H1 (cell line): ENCODE results near the gene ARHGAP28.

Experiments used
- CBX5 ChIP-seq: fragments of 300-800, 300-1000 bp; sonication (generic); IDR thresholded peaks from 2 replicates; pipeline ENCODE4 v1.7.1; 2016; ENCODE audit warnings: antibody characterized with exemption, low read length, low read depth
- CREB1 ChIP-seq: IDR thresholded peaks from 2 replicates; pipeline ENCODE4 v1.6.1; 2012; ENCODE audit warnings: inconsistent platforms
- POLR2A ChIP-seq, 2 experiments: IDR thresholded peaks; 1 replicate in 1 of 2; 2 replicates in 1 of 2; pipeline ENCODE4 v1.6.1; 2011; ENCODE audit warnings: low read depth in 2 of 2, low read length in 2 of 2, mild to moderate bottlenecking in 2 of 2; ENCODE audit errors: control extremely low read depth in 1 of 2
- RNF2 ChIP-seq: fragments of 200-900, 300-1000 bp; sonication (generic); IDR thresholded peaks from 2 replicates; pipeline ENCODE4 v1.7.1; 2016; ENCODE audit warnings: borderline replicate concordance, low read depth, mild to moderate bottlenecking, antibody characterized with exemption, low read length; ENCODE audit not compliant: poor library complexity, severe bottlenecking; ENCODE audit errors: missing control alignments
- TAF1 ChIP-seq: IDR thresholded peaks from 2 replicates; pipeline ENCODE4 v1.6.1; 2011; ENCODE audit warnings: mild to moderate bottlenecking, low read depth, low read length
- TF ChIP-seq, protein P1 (sequence below), 3 experiments: IDR thresholded peaks; 1 replicate in 2 of 3; 2 replicates in 1 of 3; pipeline versions ENCODE4 v1.5.1 to v1.6.1; 2011; ENCODE audit warnings: low read length in 3 of 3, mild to moderate bottlenecking in 3 of 3, inconsistent platforms in 2 of 3, low read depth in 1 of 3, moderate library complexity in 1 of 3; ENCODE audit not compliant: insufficient read depth in 1 of 3; ENCODE audit errors: control extremely low read depth in 1 of 3

DNA sequence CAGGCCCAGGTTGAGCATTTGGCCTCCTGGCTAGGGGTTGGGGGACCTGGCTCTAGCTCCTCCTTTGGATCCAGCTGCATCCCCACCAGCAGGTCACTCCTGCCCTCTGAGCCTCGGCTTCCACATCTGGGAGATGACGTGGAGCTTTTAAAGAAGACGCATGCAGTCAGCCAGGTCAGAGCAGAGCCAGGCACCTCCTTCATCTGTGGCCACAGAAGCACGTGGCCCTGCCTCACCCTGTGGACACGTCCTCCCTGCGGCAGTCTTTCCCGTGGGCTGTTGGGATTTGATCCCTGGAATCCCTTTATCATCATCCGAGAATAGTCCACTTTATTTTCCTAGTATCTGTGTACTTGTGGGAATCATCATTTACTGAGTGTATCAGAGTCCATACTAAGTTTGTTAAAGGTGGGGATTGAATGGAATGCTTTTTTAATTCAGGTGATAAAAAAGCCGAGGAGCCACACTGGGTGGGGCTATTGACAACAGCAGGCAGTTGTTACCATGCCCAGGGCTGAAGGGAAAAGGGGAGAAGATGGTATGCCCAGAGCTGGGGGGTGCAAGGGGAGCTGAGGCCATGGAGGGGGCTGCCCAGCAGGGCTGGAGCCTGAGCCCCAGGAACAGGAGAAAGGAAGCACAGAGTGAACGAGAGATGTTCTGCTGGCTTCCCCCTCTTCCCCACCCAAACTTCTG is 218.0 kb downstream of the ARHGAP28 start:
- TF ChIP-seq CBX5 (no peak), POLR2A (IDR thresholded peaks at IDR 0.05; ENCODE audit: control extremely low read depth in 1 of 2, low read depth in 2 of 2, low read length in 2 of 2) (no peak), RNF2 (no peak), CREB1 (no peak), TAF1 (no peak)
- TF ChIP-seq, protein P1, sequence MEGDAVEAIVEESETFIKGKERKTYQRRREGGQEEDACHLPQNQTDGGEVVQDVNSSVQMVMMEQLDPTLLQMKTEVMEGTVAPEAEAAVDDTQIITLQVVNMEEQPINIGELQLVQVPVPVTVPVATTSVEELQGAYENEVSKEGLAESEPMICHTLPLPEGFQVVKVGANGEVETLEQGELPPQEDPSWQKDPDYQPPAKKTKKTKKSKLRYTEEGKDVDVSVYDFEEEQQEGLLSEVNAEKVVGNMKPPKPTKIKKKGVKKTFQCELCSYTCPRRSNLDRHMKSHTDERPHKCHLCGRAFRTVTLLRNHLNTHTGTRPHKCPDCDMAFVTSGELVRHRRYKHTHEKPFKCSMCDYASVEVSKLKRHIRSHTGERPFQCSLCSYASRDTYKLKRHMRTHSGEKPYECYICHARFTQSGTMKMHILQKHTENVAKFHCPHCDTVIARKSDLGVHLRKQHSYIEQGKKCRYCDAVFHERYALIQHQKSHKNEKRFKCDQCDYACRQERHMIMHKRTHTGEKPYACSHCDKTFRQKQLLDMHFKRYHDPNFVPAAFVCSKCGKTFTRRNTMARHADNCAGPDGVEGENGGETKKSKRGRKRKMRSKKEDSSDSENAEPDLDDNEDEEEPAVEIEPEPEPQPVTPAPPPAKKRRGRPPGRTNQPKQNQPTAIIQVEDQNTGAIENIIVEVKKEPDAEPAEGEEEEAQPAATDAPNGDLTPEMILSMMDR (IDR thresholded peaks at IDR 0.05; ENCODE audit: control extremely low read depth in 1 of 3, insufficient read depth in 1 of 3, low read depth in 1 of 3, low read length in 3 of 3), result no peak
